Measurements from ENCODE around the gene JARID2. TPM values are rescaled to one million over a fixed set of nuclear protein-coding genes. Genes with fewer than 3 reads are reported as not detected.

Gene JARID2
- polyA plus RNA-seq, 3 donors, result 29.0 to 32.0 (median 29.8) TPM

DNA sequence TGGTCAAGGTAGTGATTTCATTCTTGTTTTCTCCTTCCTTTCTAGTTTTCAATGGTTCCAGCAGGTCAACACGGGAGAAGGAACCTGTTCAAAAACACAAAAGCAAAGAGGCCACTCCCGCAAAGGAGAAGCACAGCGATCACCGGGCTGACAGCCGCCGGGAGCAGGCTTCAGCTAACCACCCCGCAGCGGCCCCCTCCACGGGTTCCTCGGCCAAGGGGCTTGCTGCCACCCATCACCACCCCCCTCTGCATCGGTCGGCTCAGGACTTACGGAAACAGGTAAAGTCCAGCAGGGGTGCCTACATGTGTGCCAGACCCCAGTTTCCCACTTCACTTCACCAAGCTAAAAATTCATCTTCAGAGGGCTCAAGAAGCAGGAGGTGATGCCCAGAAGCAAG lies 241.4 kb downstream of the JARID2 start:
- no peak for DNase-seq

DNA sequence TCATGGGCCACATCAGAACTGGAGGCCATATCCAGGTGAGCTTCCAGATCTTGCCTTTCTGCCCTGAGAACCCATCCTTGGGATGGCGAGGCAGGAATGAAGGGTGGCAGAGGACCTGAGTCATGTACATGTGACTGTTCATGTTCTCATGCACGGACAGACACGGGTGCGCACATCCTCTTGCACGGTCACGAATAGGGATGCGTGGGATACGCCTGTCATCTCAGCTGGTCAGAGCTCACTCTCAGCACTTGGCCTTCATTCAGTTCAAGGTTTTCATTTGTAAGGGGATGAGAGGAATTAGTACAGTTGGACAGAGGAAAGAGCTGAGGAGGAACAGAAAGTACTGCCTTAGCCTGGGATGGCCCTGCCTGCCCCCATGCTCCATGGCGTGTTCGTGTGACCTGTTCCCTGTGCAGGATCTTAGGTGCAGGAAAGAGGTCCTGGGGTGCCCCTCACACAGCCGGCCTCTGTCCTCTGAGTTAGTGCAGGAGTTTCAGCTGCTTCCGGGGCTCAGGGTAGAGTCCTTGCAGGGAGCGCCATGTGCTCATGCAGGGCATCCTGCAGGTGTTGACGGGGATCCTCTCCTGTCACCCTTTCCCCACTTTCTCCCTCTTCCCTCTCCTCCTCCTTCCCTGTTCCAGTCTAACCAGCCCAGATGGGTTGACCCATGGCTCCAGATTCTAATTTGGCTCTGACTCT lies 243.5 kb downstream of the JARID2 start:
- DNase-seq, result no peak

DNA sequence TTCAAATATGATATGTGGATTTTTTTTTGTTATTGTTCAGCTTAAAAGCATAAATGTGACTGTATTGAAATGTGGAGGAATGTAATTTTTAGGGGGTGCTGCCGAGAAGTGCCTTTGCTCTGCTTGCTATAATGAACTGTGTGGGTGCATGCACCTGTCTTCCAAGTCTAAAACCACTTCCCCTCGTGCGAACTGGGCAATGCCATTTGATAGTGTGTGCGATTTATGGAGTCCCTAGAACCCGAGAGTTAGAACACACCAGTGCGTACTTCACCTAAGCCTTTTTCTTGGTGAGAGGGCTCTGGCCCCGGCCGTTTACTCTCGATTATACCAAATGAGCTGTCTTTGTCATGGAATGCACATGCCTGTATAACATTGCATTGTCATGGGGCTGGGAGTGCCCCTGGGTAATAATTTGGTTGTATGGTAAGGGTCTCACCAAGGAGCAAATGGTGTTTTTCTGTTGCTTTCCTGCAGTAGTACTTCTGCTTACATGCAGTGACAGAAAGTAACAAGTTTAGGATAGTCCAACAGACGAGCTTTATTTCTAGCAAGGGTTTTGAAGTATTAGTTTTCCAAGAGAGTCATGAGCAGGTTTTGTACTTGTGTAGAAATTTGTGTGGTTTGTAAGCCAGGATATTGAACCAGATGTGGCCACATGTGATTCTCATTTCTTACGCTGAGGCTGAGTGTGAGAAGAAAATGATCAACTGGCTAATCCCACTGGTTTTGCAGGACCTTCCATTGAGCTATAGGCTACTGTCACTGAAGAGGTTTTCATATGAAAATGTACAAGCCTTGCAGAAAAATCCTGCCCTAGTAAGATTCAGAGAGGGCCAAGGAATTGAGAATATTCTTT lies 244.6 kb downstream of the JARID2 start:
- no peak for DNase-seq

DNA sequence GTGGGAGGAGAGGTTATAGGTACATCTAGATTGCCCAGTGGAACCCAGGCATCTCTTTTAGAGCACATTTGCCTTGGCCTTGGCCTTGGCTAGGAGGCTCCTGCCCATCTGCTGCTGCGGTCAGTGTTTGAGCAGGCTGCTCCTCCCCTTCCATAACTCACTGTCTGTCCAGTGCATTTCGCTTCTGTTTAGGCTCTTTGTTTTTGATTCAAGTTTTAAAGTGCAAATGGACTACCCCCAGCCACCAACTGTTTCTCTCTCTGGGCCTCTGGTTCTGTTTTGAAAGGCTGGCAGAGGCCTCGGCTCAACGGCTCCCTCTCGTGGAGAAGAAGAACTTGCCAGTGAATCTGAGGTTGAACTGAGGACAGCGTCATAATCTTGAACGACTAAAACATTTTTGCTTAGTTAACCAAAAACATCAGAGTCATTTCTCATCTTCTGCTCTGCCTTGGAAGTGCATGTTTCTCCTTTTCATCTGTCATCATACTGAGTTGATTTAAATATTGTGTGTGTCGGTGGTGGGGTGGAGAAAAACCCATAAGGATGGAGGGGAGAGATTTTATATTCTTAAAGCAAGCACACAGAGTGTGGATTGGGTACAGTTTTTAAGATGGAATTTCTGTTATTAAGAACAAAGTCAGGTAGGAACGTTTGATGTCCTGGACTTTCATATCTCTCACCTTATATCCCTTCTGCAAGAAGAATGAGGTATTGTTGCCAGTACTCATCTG lies 245.6 kb downstream of the JARID2 start:
- peak; percentile 82 for DNase-seq

DNA sequence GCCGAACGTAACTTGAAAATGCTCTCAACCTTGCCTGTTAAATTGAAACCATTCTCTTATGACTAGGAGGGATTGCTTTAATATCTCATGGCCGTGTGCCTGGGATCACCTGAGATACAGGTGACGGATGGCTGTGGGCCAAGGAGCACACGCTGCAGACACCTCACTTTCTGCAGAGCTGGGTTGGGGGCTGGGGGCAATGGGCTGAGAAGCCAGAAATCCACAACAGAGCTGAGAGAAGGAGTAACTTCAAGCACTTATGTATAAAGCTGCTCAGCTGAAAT lies 246.1 kb downstream of the JARID2 start:
- DNase-seq, result no peak

DNA sequence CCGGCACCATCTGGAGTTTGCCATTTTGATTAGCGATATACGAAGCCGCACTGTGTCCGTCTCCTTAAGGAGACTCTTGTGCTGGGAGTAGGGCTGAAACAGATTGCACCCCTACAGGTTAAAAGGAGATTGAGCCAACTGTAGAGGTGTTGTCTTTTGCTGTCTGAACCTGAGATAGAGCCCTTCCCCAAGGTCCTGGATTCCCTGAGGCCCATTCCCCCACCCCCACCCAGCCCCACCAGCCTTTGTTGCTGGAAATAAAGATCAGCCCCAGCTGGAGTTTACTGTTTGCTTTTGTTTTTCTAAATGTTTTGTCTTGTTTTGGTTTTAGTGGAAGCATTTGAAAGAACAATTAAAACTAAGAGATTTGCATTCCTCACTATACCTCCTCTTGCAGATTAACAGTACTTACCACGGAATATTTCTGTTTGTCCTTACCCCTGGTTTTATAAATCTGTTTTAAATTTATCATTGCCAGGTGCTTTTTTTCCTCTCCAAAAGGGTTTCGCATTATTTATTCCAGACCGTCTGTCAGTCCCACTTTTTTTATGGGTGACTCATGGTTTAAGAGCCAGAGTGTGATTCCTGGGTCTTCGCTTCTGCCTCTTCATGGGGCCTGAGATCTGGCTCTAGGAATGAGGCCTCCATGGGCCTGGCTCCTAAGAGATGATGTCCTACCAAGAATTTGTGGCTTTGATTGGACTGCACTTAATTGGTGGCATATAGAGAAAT lies 247.7 kb downstream of the JARID2 start:
- no peak for DNase-seq

DNA sequence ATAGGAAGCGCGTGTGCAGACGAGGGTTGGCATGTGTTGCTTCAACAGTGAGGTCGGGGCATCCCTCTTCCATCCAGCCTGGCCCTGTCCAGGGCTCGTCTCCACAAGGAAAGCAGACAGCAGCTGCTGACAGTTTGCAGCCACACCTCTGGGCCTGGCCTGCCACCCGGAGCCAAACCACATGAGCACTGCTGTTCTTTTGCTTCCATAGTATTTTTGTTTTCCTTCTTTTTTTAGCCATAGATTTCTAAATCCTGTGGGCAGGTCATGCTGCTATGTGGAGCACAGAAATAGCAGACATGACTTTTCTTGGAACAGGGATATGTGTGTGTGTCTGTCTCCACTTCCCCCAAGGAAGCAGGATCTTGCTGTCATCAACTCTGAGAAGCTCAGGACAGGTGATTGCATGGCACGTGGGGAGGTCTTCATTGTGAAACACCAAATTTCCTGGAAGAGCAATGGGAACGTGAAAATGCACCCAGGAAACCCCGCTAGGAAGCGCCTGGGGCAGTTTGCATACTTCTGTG lies 249.6 kb downstream of the JARID2 start:
- no peak for DNase-seq

DNA sequence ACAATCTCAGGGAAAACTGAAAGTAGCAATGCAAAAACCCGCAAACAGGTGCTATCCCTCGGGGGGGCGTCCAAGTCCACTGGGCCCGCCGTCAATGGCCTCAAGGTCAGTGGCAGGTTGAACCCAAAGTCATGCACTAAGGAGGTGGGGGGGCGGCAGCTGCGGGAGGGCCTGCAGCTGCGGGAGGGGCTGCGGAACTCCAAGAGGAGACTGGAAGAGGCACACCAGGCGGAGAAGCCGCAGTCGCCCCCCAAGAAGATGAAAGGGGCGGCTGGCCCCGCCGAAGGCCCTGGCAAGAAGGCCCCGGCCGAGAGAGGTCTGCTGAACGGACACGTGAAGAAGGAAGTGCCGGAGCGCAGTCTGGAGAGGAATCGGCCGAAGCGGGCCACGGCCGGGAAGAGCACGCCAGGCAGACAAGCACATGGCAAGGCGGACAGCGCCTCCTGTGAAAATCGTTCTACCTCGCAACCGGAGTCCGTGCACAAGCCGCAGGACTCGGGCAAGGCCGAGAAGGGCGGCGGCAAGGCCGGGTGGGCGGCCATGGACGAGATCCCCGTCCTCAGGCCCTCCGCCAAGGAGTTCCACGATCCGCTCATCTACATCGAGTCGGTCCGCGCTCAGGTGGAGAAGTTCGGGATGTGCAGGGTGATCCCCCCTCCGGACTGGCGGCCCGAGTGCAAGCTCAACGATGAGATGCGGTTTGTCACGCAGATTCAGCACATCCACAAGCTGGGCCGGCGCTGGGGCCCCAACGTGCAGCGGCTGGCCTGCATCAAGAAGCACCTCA lies 250.7 kb downstream of the JARID2 start:
- DNase-seq, result no peak

DNA sequence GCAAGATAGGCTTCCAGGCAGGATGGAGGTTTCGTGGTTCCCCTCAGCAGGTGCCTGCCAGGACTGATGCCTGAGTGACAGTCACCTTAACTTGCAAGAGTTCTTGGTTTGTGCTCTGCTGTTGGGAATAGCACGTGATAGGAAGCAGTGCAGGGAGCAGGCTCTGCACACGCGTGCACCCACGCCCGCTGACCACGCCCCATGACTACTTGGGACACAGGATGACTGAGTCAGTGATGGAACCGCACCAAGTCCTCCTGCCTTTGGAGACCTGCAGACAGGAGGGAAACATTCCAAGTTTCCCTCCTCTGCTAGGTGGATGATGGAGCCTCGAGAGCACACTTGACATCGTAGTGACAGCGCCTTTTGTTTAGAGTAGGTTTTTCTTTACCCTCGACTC lies 252.8 kb downstream of the JARID2 start:
- DNase-seq, result no peak

DNA sequence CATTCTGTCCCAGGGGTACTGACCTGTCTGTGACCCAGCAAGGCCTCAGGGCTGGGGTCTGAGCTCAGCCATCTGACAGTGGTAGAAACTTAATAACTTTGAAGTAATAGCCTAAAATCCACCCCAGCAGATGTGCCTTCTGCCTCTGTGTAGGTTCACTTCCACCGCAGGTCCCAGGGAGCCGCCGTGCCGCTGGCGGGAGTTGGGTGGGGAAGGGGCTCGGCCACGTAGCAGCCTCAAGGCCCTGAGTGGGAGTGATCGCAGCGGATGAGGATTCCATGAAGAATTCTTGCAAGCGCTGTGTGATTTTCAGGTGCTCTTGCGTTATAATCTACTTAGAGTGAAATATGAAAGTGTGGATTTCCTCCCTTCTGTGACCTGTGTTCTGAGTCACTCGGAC lies 253.3 kb downstream of the JARID2 start:
- DNase-seq, result no peak

DNA sequence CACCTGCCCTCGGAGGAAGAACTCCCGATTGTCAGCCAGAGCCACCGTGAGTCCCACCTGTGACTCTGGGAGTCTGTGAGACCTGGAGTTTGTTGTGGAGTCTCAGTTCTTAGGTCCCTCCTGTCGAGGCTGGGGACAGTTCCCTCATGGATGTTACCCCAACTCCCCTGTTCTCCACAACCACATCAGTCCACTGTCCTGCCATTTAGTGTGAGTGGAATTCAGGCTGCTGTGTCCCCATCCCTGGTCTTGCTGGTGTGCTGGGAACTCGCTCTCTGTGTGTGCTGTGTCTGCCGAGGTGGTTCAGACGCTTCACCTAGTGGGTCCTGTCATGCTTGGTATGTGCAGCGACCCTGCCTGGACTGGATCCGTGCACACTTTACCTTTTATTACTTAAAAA lies 253.7 kb downstream of the JARID2 start:
- DNase-seq, result no peak

DNA sequence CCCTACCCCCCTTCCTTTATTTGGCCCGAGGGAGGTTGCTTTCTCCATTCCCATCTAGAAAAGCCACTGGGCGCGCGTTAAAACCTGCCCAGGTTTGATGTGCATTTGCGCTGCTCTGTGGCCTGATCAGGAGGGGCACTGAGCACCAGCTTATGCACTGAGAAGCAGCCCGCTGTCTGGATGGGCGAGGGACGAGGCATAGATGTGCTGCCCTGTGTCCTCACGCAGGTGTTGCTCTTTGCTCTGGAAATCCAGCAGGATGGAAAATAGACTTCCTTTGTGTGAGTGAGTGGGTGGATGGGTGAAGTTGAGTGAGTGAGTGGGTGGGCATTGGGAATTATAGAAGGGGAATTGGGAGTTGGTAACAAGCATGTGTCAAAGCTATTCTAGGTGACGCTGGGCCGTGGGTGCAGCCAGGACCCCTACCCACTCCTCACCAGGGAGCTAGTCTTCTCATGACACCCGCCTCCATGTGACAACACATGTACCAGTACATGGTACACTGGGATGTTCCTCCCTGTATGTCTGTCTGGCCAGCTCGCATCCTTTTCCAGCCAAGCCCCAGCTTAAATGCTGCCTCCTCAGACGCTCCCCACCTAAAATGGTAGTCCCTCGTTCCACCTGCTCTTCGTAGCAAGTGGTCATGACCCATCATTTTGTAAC lies 254.3 kb downstream of the JARID2 start:
- DNase-seq, result no peak

DNA sequence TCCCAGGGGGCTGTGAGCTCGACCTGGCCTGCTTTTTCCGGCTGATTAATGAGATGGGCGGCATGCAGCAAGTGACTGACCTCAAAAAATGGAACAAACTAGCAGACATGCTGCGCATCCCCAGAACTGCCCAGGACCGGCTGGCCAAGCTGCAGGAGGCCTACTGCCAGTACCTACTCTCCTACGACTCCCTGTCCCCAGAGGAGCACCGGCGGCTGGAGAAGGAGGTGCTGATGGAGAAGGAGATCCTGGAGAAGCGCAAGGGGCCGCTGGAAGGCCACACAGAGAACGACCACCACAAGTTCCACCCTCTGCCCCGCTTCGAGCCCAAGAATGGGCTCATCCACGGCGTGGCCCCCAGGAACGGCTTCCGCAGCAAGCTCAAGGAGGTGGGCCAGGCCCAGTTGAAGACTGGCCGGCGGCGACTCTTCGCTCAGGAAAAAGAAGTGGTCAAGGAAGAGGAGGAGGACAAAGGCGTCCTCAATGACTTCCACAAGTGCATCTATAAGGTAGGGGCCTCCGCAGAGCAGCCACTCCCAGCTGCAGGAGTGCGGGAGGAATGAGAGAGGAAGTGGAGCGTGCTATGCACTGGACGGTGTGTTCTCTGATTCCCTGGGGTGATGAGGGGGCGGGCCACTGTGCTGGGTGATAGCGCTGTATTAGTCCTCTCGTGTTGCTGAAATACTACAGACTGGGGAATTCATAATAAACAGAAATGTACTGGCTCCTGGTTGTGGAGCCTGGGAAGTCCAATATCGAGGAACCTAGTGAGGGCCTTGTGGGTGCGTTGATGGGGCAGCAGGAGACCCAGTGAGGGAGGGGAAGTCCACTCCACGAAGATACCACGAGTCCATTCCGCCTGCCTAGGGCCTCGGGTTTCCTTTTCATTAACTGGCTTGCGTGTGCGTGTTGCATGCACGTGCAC lies 255.3 kb downstream of the JARID2 start:
- no peak for DNase-seq

DNA sequence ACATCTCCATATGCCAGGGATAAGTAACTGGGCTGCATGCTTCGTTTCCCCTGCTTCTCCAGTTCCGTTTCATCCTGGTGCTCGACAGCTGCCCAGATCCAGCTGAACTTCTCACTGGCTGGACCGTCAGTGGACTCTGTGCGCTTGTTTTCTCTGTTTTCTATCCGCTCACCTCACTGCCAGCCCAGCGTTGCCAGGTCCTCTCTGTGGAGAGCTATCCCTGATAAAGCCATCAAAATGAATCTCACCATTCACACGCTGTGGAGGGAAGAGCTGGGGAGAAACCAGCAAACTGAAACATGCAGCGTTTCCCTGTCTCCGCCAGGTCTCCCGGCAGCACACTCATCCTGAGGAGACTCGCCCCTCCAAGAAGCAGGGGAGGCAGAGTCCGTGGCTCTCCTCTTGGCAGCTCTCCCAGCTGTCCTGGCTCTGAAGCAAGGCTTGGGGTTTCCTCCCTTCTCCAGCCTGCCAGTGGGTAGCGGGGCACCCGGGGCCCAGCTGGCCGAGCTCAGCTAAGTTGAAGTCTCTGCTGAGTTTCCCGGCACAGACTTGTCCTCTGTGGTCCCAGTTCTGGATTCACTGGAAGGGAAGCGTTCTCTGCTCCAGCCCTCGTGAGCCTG lies 256.1 kb downstream of the JARID2 start:
- no peak for DNase-seq

DNA sequence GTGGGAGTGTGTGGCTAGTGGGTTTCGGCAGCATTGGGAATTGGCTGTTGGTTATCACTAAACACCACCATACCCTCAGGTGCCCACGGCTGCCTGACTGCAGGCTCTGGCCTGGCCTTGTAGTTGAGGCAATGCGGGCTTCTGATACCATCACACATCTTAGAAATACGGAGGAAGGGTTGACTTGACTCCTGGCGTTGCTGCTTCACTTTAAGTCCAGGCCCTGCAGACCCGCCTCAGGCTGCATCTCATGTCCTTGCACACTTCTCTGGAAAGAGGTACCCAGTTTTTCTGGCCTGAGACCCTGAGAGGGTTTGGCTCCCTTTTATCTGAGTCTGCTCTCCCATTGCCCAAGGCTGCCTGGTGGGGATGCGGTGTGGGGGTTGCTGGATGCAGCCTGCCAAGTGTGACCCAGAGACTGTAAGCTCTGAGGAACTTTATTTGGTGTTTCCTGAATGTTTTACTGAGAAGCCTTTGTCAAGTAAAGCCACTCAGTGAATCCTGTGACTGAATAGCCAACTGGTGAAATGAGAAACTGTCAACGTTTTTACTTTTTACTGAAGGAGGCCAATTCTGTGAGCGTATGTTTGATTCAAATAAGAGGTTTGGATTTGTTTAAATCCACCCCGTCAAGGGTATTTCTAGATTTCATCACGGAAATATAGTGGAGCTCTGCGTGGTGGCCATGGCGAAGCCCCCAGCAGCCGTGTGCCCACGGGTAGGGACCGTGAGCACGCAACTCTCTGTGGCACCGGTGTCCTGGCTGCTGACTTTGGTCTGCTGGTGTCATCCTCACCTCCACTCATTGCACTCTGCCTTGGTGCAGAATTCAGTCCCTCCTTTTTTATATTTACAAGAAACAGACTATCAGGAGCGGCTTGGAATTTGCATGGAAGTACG lies 256.8 kb downstream of the JARID2 start:
- DNase-seq, result no peak

DNA sequence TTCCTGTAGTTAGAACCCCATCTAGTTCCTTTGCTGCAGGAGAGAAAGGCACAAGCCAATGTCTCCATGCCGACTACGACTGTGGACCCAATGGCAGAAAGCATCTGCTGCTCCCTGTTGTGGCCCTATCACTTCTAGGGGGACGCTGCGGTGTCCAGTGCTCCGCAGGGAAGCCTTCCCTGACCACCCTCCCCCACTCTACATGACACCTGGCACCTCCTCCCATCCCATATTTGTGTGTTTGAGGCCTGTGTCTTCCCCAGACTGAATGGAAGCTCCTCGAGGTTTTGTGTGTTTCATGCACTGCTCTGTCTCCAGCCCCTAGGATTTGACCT lies 257.4 kb downstream of the JARID2 start:
- DNase-seq, result no peak

DNA sequence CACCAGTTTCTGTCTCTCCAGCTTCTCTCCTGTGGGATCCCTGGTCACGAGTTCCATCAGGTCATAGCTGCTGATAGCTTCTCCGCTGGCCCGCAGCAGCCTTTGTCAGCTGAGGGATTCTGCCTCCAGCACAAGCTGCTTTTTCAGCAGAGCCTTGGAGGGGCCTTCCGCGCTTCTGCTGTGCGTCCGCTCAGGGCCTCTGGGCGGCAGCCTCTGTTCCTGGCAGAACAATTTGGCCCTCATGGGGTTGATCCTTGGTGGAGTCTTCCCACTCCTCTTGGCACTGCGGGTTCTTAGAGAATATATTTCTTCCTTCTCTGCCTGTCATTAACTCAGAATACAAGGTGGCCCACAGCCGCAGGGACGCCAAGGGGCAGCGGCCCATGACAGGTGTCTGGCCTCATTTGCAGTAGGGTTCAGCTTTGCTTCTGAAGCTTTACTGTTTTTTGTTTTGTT lies 258.2 kb downstream of the JARID2 start:
- DNase-seq, result no peak
